MCF 10A (cell line): ENCODE data around the gene EGR4. TPM values are rescaled to one million over a fixed set of nuclear protein-coding genes. Genes with fewer than 3 reads are reported as not detected.

Experiments
- BruUV-seq: library from RNA; stranded (reverse); fragments of 400-500 nt; replicated peaks from 2 replicates; lab custom pipeline; 2021; lab: Mats Ljungman, UMichigan
- CTCF ChIA-PET: fragments of 300-600 bp; sonication (Branson Sonifier 250); formaldehyde crosslinking; extraction: SDS; loops from one replicate; lab custom pipeline; 2021; ENCODE audit warnings: antibody characterized with exemption, inconsistent platforms; lab: Yijun Ruan, JAX
- POLR2A ChIA-PET: fragments of 300-600, 350-650 bp; sonication (Branson Sonifier 250); formaldehyde crosslinking; extraction: SDS; loops from one replicate; lab custom pipeline; 2020; ENCODE audit warnings: antibody characterized with exemption, inconsistent platforms; lab: Yijun Ruan, JAX
- DNase-seq: peaks from one replicate; pipeline ENCODE4 v3.0.0-alpha.2; 2018; ENCODE audit not compliant: unreplicated experiment
- H3K27ac Mint-ChIP-seq: one replicate; pipeline ENCODE4 v1.8.0; 2022; ENCODE audit warnings: mild to moderate bottlenecking, low read depth, mixed read lengths; ENCODE audit not compliant: unreplicated experiment
- H3K27me3 Mint-ChIP-seq: one replicate; pipeline ENCODE4 v1.8.0; 2022; ENCODE audit warnings: mixed read lengths; ENCODE audit not compliant: insufficient read depth, unreplicated experiment
- H3K36me3 Mint-ChIP-seq: one replicate; pipeline ENCODE4 v1.8.0; 2022; ENCODE audit warnings: mild to moderate bottlenecking, moderate library complexity, mixed read lengths; ENCODE audit not compliant: insufficient read depth, unreplicated experiment
- H3K4me1 Mint-ChIP-seq: one replicate; pipeline ENCODE4 v1.8.0; 2022; ENCODE audit warnings: mixed read lengths; ENCODE audit not compliant: insufficient read depth, unreplicated experiment
- H3K4me3 Mint-ChIP-seq: one replicate; pipeline ENCODE4 v1.8.0; 2022; ENCODE audit warnings: mild to moderate bottlenecking, moderate library complexity, mixed read lengths; ENCODE audit not compliant: unreplicated experiment
- H3K9me3 Mint-ChIP-seq: one replicate; pipeline ENCODE4 v1.8.0; 2022; ENCODE audit warnings: mixed read lengths; ENCODE audit not compliant: unreplicated experiment
- intact Hi-C: fragments of 100-400 bp; cut with micrococcal nuclease; formaldehyde crosslinking; loops from 2 replicates; pipeline ENCODE4 v1.14.1; 2022
- total RNA-seq: library from RNA; stranded (reverse); gene quantifications from 2 replicates; pipeline ENCODE4 v1.2.3, GENCODE V29; 2022
- TF ChIP-seq, protein P1 (sequence below): fragments of 200-600 bp; IDR thresholded peaks from one replicate; pipeline ENCODE4 v1.8.0; 2022; ENCODE audit warnings: antibody characterized with exemption, mild to moderate bottlenecking; ENCODE audit not compliant: unreplicated experiment

Gene EGR4
- total RNA-seq, 1 experiment from 2014 or later = 0.37 TPM

DNA sequence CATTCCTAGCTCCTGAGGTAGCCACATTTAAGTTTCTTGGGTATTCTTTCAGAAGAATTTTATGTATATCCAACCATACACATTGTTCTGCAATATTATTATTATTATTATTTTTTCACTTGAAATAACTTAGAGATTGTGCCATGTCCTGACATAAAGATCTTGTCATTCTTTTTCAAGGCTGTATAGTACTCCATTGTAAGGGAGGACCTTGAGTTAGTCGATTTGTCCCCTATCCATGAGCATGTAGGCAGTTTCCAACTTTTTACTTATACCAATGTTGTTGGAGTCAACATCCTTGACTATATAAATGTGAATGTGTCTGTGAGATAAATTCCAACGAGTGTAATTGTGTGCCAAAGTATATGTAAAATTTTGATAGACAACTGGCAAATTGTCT lies 891 bp upstream of the EGR4 start:
- H3K36me3 Mint-ChIP-seq = no peaks in the 10 kb centered on the region
- BruUV-seq = no TSS peak
- DNase-seq = no peak
- H3K27me3 Mint-ChIP-seq = peaks cover 14% of the 10 kb centered on the region
- peaks cover 22% of the 10 kb centered on the region for H3K4me1 Mint-ChIP-seq
- TF ChIP-seq, protein P1, sequence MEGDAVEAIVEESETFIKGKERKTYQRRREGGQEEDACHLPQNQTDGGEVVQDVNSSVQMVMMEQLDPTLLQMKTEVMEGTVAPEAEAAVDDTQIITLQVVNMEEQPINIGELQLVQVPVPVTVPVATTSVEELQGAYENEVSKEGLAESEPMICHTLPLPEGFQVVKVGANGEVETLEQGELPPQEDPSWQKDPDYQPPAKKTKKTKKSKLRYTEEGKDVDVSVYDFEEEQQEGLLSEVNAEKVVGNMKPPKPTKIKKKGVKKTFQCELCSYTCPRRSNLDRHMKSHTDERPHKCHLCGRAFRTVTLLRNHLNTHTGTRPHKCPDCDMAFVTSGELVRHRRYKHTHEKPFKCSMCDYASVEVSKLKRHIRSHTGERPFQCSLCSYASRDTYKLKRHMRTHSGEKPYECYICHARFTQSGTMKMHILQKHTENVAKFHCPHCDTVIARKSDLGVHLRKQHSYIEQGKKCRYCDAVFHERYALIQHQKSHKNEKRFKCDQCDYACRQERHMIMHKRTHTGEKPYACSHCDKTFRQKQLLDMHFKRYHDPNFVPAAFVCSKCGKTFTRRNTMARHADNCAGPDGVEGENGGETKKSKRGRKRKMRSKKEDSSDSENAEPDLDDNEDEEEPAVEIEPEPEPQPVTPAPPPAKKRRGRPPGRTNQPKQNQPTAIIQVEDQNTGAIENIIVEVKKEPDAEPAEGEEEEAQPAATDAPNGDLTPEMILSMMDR = no peak
- ChIA-PET CTCF (interaction anchor here (0.6 to 0.7 kb wide), 2 partner anchors 13 to 407 kb away, joined by 3 read pairs; no protein-coding TSS in a partner anchor), POLR2A (interaction anchor here (1.0 to 1.5 kb wide), 4 partner anchors 9 to 92 kb away, joined by 4 to 5 read pairs (median 5); partner anchors contain the start of genes ALMS1 and FBXO41)
- no peak overlapping the region for H3K4me3 Mint-ChIP-seq
- intact Hi-C loops = loop anchor here (10.0 kb wide), 1 partner anchor 91 kb away; the partner anchor contains the start of gene ALMS1
- H3K9me3 Mint-ChIP-seq = no peaks in the 10 kb centered on the region
- H3K27ac Mint-ChIP-seq = no peak overlapping the region

DNA sequence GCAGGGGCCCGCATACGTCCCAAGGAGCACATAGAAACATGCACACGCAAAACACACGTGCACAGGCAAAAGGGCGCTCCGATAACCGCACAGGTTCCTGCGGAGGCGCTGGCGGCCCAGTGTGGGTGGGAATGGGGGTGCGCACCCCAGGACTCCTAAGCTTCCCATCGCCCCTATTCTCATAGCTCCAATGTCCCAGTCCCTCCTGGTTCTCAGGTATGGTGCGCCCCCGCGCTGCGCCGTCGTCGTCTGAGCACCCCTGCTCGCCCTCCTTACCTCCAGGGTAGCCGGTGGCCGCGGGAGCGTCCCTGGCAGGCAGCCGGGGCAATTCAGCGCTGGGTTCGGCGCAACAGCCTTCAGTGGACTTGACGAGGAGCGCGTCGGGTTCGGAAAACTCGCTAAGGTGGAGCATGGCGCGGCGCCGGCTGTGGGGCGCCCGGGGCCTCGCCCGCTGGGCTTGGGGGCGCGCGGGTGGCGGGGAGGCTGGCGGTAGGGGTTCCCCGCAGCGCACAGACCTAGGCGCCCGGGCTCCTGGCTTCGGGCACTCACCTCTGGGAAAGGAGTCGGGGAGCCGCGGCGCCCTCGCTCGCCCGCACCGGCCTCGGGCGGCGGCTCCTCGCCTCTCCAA lies 328 bp downstream of the EGR4 start:
- peak overlapping the region; percentile 70 for H3K4me3 Mint-ChIP-seq
- no peaks in the 10 kb centered on the region for H3K9me3 Mint-ChIP-seq
- no peak for DNase-seq
- POLR2A ChIA-PET = interaction anchor here (0.6 to 1.5 kb wide), 4 partner anchors 8 to 93 kb away, joined by 3 to 5 read pairs (median 4); partner anchors contain the start of genes ALMS1, FBXO41 and PRADC1
- TF ChIP-seq, protein P1 = no peak
- TSS peak; percentile 62 for BruUV-seq
- intact Hi-C loops = loop anchor here (10.0 kb wide), 1 partner anchor 92 kb away; the partner anchor contains the start of gene ALMS1
- CTCF ChIA-PET = interaction anchor here (0.6 to 1.4 kb wide), 3 partner anchors 11 to 630 kb away, joined by 3 to 6 read pairs (median 3); no protein-coding TSS in a partner anchor
- H3K27me3 Mint-ChIP-seq = peaks cover 26% of the 10 kb centered on the region
- H3K36me3 Mint-ChIP-seq = no peaks in the 10 kb centered on the region
- H3K27ac Mint-ChIP-seq = peak overlapping the region; percentile 31
- peaks cover 22% of the 10 kb centered on the region for H3K4me1 Mint-ChIP-seq

DNA sequence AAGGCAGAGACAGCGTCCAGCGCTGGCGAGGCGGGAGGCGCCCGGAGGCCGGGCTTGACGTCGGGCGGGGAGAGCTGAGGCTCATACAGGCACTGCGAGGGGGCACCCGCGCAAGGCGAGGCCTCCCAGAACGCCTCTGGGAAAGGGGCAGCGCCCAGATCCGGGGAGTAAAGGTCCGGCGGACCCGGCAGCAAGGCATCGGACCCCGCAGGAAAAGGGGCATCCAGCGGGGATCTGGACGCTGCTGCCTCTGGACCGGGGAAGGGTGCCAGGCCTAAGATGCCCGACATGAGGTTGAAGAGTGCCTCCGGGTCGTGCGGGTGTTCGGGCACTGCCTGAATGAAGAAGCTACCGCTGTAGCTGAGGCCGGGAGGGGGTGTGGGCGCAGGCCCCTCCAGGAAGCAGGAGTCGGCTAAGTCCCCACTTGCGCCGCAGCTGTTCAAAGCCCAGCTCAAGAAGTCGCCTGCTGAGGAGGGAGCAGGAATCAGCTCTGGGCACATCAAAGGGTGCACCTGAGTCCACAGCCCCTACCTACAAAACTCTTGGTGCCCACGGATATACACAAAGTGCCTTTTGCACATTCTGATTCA lies 937 bp downstream of the EGR4 start:
- Mint-ChIP-seq H3K4me3 (peak overlapping the region; percentile 70), H3K36me3 (no peaks in the 10 kb centered on the region), H3K27me3 (peaks cover 26% of the 10 kb centered on the region), H3K27ac (no peak overlapping the region), H3K4me1 (peaks cover 21% of the 10 kb centered on the region), H3K9me3 (no peaks in the 10 kb centered on the region)
- ChIA-PET CTCF (interaction anchor here (0.6 to 1.4 kb wide), 4 partner anchors 11 to 876 kb away, joined by 3 to 6 read pairs (median 3); no protein-coding TSS in a partner anchor), POLR2A (interaction anchor here (0.6 to 0.9 kb wide), 2 partner anchors 21 to 58 kb away, joined by 3 to 5 read pairs; partner anchors contain the start of gene CCT7)
- intact Hi-C loops = loop anchor here (10.0 kb wide), 1 partner anchor 92 kb away; the partner anchor contains the start of gene ALMS1
- TF ChIP-seq, protein P1 = no peak
- no peak for DNase-seq
- BruUV-seq = no TSS peak
